HL-60/S4 (cell line): ENCODE results near the gene SNED1.

Experiments used
- in situ Hi-C: fragments of 300-500 bp; cut with MboI; formaldehyde crosslinking; loops from 2 replicates; pipeline ENCODE4 v1.14.3; 2022; ENCODE audit warnings: low sequenced_read_pairs

Gene SNED1

DNA sequence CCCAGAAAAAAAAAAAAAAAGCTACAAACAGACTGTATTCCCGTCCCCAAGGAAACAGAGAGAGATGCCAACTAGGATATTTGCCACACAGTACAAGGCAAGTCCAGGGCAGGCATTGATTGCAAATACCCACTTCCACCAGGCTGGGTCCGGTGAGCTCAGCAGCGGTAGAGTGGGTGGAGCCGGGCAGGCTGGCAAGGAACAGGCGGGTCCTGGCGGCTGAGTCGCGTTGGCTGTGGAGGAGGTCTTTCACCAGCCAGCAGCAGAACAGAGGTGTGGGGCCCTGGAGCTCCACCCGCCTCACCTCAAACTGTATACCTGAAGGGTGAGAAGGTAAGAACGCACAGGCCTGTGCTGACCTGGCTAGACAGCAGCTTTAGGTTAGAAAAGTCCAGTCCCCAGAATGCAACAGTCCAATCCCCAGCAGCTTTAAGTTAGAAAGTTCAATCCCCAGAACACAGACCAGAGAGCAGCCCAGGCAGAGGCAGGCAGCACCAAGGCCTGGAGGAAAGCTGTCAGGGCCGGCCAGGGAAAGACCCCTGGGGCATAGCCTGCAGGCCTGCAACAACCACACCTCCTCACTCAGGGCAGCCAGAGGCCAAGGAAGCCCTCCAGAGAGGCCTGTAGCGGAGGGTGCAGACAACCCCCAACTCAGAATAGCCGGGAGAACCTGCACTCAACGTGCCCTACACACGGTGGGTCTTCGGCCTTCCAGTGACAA lies 125.6 kb downstream of the SNED1 start:
- in situ Hi-C loops: no loop called here

DNA sequence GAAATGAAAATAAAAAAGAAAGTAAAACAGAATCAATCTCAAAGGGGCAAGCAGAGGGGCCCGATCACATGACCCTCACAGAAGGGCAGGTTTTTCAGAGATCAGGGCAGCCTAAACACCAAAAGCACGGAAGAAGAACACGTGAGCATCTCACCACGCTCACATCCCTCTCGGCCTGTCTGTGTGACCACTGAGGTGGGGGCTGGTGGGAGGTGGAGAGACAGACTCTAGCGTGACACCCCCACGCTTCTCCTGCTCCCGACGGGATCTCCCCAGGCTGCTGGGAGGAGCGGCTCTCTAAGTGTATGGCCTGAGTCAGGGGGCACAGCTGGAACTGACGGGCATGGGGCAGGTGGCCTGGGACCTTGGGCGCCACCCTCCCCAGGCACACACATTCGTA lies 127.2 kb downstream of the SNED1 start:
- in situ Hi-C loops: no loop called here

DNA sequence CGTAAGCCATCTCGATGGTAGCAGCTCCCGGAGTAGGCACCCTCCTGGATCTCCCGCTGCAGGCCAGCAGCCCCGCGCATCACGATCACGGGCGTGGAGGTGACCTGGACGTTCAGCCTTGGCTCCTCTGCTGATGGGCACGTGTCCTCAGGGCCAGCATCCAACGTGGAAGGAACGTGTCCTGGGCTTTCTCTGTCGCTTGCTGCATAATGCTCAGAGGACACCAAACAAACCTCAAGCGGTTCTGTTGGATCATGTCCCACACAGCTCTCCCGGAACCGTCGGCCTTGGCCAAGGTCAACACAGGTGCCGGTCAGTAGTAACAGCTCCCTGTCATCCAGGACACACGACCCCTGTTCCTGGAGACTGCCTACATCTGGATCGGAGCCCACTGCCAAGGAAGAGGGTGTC lies 127.8 kb downstream of the SNED1 start:
- in situ Hi-C loops: no loop called here

DNA sequence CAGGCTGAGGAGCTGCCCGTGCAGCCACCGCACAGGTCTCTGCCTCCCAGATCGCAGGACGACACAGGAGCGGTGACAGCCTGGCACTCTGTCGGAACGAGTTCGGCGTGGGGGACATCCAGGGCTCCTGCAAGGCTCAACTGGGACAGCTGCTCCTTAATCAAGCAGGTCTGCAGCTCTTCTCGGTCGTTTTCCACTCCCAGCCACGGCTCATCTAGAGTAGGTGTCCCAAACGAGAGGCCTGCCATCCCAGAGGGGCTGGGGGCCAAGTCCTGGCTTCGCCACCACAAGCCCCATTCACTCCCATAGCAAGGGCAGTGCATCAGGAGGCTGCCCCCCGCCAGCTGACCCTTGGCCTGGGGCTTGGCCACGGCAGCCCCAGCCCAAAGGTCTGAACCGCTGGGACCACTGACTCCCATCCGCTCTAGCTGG lies 128.4 kb downstream of the SNED1 start:
- in situ Hi-C loops: no loop called here

DNA sequence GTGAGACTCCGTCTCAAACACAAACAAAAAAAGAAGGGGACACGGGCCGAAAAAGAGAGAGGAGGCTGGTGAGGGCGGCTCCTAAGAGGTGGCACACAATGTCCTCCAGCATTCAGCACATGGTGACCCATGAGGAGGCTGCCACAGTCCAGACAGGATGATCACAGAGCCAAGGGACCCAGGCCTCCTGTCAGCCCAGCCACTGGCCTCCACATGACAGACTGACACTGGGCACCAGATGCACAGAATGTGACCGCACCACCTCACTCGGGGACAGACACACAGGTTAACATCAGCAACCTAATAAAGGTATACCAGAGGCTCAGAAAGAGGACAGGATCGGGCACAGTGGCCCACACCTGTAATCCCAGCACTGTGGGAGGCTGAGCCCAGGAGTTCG lies 129.8 kb downstream of the SNED1 start:
- in situ Hi-C loops: no loop called here

DNA sequence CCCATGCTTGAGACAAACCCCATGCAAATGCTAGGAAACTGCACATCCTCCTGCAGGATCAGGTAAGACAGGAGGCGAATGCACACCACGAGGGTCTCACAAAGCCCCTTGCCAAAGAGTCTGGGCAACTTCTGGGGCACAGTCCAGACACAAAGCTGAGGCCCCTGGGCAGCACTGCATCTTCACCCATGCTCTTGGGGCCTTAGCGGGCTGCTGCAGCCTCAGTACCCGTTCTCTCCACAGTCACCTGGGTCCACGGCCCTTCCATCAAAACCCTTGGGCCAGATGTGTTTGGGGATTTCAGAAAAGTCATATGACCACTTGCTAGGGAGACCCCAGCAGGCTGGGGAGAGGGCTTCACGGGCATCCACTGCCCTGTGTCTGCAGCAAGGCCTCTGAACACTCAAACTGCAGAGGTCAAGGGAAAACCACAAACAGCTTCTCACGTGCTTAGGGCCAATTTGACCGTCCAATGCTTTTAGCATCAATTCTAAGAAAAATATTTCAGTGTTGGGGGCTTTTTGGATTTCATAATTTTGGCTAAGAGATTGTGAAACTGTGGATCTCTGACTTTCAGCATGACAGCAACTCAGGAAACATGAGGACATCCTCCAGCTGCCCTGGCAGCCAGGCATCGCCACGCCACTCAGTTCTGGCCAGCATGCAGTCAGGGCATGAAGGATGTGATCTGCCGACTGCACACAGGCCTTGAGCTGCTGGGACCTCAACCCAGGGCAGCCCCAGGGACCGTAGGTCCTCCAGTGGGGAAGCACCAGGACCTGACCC lies 130.9 kb downstream of the SNED1 start:
- in situ Hi-C loops: no loop called here

DNA sequence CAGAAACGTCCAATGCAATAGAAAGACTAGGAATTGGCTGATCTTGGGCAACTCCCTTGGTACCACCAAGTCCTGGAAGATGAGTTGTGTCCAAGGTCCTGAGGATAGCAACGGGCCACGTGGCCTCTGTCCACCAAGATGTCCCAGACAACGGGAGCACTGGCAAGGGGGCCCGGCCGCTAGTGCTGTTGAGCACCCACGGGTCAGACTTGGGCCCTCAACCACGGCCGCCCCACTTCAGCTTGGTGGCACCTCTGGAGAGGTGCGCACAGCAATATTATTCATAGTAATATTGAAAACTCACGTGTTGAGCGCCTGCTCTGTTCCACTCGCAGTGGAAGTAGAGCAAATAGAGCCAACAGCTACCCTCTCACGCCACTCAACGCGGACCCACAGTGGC lies 131.9 kb downstream of the SNED1 start:
- in situ Hi-C loops: no loop called here

DNA sequence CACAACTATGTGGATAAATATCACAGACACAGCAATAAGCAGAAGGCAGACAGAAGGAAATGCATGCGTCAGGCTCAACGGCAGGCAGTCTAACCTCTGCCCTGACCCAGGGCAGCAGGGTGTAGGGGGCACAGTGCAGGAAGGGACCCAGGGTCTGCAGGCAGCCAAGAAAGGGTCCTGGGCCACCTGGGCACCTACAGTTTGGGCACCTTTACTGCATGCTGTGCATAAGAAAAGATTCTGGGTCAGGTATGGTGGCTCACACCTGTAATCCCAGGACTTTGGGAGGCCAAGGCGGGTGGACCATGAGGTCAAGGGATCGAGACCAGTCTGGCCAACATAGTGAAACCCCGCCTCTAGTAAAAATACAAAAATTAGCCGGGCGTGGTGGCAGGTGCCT lies 133.1 kb downstream of the SNED1 start:
- in situ Hi-C loops: no loop called here

DNA sequence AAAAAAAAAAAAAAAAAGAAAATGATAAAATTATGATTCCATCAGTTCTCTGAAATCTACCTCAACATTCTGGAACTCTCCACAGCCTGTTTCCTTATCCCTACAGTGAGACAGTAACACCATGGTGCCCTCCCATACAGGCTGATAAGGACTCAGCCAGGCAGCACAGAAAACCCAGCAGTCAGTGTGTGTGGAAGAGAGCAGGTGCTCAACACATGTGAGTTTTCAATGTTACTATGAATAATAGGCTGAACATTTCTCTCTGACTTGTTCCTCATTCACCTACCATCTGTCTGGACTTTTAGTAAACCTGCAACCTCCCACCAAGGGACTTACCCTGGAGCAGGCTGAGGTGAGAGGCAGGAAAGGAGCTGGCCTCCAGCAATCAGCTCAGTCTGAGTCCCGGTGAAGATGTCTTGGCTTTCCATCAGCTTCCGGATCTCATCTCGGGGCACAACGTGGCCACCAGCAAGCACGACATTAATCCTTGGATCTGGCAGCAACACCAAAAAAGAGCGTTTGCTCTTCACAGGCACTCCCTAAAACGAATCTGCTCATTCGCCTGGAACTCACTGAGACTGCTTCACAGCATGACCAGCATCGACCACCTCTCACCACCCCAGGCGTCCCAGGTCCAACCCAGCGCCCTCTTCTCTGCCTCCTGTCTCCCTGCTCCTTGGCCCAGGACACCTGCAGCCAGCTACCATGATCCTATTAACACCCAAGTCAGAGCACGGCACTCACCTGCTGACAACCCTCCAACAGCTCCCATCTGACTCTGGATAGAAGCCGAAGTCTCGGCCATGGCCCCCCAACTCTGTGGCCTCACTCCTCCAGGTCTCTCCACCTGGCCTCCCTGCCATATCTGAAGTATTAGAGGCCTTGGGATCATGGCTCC lies 134.4 kb downstream of the SNED1 start:
- in situ Hi-C loops: no loop called here

DNA sequence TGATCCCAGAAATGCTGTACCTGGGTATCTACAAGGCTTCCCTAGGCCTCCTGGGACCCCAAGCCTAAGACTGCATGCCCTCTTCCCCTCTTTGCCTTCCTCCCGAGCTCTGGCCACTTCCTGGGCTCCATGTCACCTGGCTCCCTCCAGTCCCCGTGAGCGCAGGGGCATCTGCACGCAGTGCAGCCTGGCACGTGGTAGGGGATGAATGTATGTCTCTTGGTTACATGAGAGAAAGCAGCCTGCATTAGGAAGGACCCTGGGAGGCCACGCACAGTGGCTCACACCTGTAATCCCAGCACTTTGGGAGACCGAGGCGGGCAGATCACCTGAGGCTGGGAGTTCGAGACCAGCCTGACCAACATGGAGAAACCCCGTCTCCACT lies 135.0 kb downstream of the SNED1 start:
- in situ Hi-C loops: no loop called here

DNA sequence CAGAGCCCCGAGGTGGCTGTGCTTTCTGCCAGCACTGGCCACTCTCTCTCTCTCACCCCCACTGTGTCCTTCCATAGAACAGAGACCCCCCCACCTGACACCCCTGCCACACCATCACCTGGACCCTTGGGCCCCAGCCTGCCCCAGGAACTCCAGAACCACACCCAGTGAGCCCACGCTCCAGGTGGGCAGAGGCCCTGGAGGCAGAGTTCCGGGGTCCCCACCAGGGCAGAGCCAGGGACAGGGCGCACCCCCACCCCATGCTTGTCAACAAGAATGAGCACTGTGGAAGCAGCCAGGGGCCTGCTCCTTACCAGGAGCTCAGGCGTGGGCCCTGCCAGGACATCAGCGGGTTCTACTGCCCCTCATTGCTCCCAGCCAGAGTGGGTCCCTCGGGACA lies 136.3 kb downstream of the SNED1 start:
- in situ Hi-C loops: no loop called here

DNA sequence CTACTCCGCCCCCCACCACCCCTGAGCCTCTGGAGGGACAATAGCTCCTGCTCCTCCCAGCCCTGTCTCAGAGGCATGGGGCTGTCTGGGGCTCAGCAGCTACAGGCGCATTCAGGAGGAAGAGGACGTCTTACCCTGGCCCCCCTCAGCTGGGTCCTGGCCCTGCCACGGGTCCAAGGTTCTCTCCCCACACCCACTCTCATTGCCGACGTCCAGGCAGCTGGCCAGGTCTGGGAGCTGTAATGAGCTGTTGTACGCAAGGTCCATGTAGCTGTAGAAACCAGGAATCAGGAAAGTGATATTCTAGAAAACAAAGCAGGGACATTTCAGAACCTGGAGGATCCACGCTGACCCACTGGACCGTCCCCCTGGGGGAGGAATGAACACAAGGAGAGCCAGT lies 137.3 kb downstream of the SNED1 start:
- in situ Hi-C loops: no loop called here

DNA sequence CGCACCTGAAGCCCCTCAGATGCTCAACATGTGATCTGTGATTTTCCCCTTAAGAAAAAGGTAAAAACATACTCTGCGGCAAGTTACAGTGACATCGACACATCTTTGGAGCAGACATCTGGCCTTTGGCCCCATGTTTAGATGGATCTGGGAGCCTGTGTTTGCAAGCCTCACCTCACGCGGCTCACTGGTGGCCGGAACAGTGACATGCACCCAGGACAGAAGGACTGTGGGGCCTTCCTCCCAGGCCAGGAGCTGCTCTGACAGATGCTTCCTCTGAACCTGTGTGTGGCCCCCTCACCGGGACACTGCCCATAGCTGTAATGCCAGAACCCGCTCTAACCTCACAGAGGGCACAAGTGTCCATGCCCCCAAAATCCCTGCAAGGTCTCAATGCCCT lies 137.8 kb downstream of the SNED1 start:
- in situ Hi-C loops: no loop called here

DNA sequence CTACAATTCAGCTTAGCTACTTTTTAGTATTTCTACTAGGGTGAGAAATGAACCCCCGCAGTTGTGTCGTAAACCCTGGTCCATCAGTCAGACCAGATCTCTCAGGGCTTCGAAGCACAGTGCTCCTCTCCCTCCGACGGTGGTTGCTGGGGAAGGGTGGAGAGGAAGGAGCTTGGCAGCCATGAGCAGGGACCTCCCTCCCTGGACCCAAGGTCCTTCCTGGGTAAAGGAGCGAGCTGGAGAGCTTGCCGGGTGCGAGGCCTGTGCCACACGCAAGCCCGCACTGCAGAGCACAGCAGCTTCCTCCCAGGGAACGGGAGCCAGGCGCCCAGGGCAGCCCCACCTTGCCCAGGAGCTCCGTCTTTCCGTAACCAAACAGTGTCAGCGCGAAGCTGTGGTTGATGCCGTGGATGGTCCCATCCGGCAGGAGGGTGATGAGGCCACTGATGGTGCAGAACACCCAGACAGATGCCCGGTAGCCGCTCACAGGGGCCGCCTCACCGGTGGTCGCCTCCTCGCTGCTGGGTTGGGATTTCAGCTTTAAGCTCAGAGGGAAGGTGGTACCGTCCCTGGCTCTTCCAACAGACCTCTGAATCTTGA lies 138.3 kb downstream of the SNED1 start:
- in situ Hi-C loops: no loop called here

DNA sequence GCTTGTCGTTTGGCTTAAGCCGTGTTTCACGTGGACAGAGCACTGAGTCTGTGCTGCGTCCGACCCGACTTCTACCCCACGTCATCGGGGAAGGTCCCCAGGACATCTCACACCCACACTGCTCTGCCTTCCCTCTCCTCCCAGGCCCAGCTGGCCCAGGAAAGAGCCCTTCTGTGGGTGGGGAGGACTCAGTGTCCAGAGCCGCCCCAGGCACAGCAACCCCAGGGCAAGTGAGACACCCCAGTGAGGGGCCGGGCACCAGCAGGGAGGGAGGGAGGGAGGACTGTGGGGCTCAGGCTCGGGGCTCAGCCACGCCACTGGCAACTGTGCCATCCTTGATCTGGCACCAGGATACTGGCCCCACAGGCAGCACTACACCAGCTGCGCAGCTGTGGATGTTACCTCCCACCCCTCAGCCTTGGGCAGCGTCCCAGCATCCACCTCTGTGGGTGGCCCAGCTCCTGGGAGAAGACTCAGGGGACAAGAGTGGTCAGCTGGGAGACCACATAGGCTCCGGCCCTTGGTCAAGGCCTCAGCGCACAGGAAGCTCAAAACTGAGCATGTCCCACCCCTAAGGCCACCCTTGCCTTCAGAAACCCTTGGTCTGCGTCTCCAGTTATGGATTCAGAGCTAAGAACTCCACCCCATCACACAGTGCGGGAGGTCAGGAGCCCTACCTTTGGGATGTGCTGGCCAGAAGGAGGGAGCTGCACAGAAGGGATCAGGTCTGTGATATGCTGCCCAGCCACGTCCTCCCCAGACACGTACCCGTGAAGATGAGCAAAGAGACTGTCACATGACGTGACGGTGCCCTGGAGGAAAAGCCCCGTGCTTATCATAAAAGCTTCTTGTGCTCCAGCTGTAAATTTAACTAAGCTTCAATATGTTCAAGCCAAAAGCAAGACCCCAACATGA lies 139.1 kb downstream of the SNED1 start:
- in situ Hi-C loops: no loop called here

DNA sequence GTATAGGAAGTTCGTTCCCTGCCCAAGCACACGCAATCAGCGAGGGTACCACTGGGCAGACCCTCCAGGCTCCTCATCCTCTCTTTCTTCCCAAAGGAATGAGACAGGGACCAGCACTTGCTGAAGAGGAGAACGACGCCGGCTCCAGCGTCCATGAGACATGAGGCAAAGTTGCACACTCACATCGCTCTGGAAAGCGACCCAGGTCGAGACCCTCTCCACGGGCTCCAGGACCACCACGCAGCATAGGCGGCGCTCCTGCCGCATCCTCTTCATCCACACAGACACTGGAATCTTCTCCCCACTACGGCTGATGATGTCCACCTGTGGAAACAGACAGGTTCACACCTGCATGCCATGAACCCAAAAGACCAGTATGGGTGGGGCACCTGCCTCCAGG lies 140.1 kb downstream of the SNED1 start:
- in situ Hi-C loops: no loop called here

DNA sequence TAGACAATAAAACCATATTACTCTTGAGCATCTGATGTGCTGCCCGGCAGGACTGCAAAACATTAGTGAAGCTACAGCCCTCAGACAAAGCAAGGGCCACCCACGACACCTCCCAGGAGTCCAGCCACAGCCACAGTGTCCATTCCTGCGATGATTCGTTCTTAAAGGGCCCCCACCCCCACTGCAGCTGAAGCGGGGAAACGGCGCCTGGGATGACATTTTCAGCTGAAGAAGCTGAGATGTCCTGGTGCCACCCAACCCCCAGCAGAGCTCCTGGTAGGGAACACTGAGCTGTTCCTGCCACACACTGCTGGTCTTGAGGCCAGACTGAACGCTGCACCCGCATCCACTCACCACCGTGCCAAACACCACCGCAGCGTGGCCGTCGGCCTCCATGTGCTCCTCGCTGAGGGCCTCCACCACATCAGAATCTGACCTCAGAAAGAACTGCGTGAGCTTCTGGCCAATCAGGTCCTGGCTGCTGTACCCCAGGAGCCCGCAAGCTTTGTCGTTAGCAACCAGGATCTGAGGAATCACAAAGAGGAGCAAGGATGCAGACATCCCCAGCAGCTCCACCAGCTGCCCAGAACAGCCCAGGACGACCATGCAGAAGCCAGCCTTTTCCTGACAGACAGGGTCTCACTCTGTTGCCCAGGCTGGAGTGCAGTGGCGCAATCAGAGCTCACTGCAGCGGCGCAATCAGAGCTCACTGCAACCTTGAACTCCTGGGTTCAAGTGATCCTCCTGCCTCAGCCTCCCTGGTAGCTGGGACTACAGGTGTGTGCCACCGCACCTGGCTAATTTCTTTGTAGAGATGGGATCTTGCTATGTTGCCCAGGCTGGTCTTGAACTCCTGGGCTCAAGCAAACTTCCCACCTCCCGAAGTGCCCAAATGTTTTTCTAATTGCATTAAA lies 141.4 kb downstream of the SNED1 start:
- in situ Hi-C loops: no loop called here

DNA sequence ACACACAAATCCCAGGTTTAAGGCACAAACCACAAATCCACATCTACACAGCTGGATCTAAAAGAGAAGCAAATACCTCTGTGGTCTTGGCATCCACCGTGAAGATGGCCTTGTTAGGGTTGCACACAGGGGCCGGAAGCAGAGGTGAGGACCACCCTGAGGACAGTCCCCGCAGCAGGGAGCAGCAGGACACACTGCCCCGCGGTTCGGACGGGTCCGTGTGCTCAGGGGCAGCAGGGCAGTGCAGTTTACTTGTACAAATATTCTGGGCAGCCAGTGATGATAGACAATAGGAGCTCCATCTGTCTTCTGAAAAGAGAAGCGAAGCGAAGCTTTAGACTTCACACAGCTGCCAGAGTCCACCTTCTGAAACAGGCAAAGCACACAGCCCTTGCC lies 142.0 kb downstream of the SNED1 start:
- in situ Hi-C loops: no loop called here

DNA sequence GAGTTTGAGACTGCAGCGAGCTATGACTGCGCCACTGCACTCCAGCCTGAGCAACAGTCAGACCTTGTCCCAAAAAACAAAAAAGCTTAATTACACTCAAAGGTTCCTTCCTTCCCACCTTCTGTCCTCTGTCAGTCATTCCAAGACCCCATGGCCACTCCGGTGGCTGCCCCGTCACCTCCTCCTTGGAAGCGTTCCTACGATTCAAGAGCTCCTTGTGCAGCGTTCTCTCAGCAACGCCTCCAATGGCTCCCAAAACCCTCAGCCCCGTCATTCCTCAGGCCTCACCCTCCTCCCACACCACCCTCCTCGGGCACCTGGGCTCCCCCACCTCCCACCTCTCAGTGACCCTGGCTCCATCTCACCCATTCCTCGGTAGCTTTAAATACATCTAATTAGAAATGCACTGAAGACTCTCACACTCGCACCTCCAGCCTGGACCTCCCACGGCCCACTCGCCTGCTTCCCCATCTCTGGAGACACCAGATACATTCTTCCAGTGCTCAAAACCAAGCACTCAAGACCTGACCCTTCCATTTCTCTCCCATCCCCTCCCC lies 142.9 kb downstream of the SNED1 start:
- in situ Hi-C loops: no loop called here
